Posterior vena cava (tissue), 2 donors: Measurements from ENCODE around the gene MRPL53. TPM values are rescaled to one million over a fixed set of nuclear protein-coding genes. Genes with fewer than 3 reads are reported as not detected.

Source experiments
- total RNA-seq, 2 donors: library from RNA; stranded (reverse); fragmentation: NEBNext Ultra II Directional; extraction: Animal tissue kit (Norgen Biotek cat#: 25700); gene quantifications; one replicate each; pipeline ENCODE4 v1.2.1, GENCODE V29; 2021
- donor health status: DM: yes; HTN: yes; CAD: no.
- donor health status: DM: yes; HTN: yes; CAD: no.

MRPL53 gene
- total RNA-seq, 2 donors from 2014 or later = 47.1 to 53.2 TPM

Other genes with a start within 250 kb of the MRPL53 start
- gene SLC4A5, start 129.3 kb downstream of the MRPL53 start, total RNA-seq = 1 to 10 TPM; 3.9 to 5.3 TPM
- gene DCTN1, start 92.4 kb downstream of the MRPL53 start, total RNA-seq = 100 to 1,000 TPM; 165 to 167 TPM
- gene C2orf81, start 51.1 kb downstream of the MRPL53 start, total RNA-seq = 1 to 10 TPM; 2.3 to 2.7 TPM
- 1 to 10 TPM; 7.9 to 9.4 TPM for gene WDR54, start 51.0 kb downstream of the MRPL53 start, total RNA-seq
- 10 to 100 TPM; 10.6 to 16.8 TPM for gene RTKN, start 30.7 kb downstream of the MRPL53 start, total RNA-seq
- gene INO80B, start 17.6 kb downstream of the MRPL53 start, total RNA-seq = 10 to 100 TPM; 20.5 TPM
- 10 to 100 TPM; 28.2 to 40.5 TPM for gene WBP1, start 14.2 kb downstream of the MRPL53 start, total RNA-seq
- 10 to 100 TPM; 25.1 to 30.2 TPM for gene MOGS, start 7.3 kb downstream of the MRPL53 start, total RNA-seq
- gene CCDC142, start 10.3 kb upstream of the MRPL53 start, total RNA-seq = 10 to 100 TPM in 1 of 2 donors, 1 to 10 TPM in 1; 9.9 to 11.2 TPM
- 10 to 100 TPM; 13.2 to 15.0 TPM for gene TTC31, start 10.4 kb upstream of the MRPL53 start, total RNA-seq
- 1 to 10 TPM in 1 of 2 donors, not detected in 1; 1.5 TPM for gene LBX2, start 26.9 kb upstream of the MRPL53 start, total RNA-seq
- gene PCGF1, start 35.0 kb upstream of the MRPL53 start, total RNA-seq = 10 to 100 TPM; 21.6 to 23.6 TPM
- not detected for gene TLX2, start 41.8 kb upstream of the MRPL53 start, total RNA-seq
- not detected for gene DQX1, start 53.6 kb upstream of the MRPL53 start, total RNA-seq
- gene AUP1, start 57.0 kb upstream of the MRPL53 start, total RNA-seq = 10 to 100 TPM; 64.4 to 67.0 TPM
- gene HTRA2, start 57.3 kb upstream of the MRPL53 start, total RNA-seq = 10 to 100 TPM; 22.4 to 30.4 TPM
- gene LOXL3, start 81.3 kb upstream of the MRPL53 start, total RNA-seq = 10 to 100 TPM in 1 of 2 donors, 1 to 10 TPM in 1; 6.1 to 11.8 TPM
- gene DOK1, start 82.0 kb upstream of the MRPL53 start, total RNA-seq = 10 to 100 TPM; 11.0 to 12.2 TPM
- gene M1AP, start 175.7 kb upstream of the MRPL53 start, total RNA-seq = under 1 TPM in 1 of 2 donors, not detected in 1; 0.19 TPM
- gene SEMA4F, start 181.6 kb upstream of the MRPL53 start, total RNA-seq = 1 to 10 TPM; 3.2 to 3.9 TPM